HG03103 (cell line): ENCODE data around the gene CAPRIN2.

Experiments used
- ATAC-seq: cut with Tn5 transposase; IDR thresholded peaks from one replicate; pipeline ENCODE4 v1.9.1; 2021; ENCODE audit warnings: low read depth; ENCODE audit not compliant: unreplicated experiment

Gene CAPRIN2

DNA sequence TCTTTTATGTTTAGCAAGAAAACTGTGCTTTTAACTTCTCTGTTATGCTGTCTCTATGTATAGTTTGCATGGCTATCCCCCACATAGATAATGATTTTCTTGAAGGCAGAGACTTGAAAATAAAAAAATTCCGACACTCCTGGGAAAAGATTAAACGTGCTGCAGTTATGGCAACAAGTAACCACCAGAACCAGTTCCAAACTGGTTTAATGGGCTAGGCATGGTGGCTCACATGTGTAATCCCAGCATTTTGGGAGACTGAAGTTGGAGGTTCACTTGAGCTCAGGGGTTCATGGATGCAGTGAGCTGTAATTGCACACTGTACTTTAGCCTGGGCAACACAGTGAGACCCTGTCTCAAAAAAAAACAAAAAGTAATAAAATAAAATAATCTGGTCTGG is 15.1 kb upstream of the CAPRIN2 start:
- no peak for ATAC-seq

- ATAC-seq: no peak
Observed at GRCh38 chr12:30764251-30764650, 9.5 kb upstream of the CAPRIN2 start.

DNA sequence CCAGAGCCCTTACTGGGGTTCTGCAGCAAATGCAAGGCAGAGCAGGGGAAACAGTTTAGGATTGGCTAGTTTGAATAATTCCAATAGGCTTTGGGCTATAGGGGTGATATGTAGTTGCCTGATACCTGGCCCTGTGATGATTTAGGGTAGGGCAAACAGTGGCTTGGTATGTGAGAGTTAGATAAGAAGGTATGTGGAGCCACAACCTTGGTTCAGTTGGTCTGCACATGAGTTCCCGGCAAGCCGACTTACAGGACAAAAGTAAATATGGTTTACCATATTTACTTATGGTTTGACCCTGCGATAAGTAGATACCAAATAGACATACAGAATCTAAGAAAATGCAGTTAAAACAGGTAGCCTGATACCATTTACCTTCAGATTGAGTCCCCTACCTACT is 8.3 kb upstream of the CAPRIN2 start:
- no peak for ATAC-seq

GRCh38 chr12:30761730-30762129 is 7.0 kb upstream of the CAPRIN2 start:
- no peak for ATAC-seq

GRCh38 chr12:30757316-30757715 is 2.6 kb upstream of the CAPRIN2 start:
- no peak for ATAC-seq

- ATAC-seq: no peak
Observed at GRCh38 chr12:30756074-30756473, 1.3 kb upstream of the CAPRIN2 start.

DNA sequence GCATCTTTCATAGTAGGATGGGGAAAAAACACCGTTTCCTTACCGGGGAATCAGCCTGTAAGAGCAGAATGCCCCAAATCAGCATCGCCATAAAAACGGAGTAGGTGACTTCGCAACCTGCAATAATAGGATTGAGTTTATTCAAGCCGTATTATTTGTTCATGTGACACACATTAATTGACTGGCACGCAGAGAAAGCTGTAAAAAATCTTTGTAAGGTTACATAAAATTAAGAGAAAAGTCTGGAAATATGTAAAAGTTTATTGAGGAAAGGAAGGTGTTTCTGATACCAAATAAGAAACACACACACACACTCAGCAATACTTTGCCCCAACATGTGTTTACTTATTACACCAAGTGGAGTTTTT is 628 bp upstream of the CAPRIN2 start:
- no peak for ATAC-seq

DNA sequence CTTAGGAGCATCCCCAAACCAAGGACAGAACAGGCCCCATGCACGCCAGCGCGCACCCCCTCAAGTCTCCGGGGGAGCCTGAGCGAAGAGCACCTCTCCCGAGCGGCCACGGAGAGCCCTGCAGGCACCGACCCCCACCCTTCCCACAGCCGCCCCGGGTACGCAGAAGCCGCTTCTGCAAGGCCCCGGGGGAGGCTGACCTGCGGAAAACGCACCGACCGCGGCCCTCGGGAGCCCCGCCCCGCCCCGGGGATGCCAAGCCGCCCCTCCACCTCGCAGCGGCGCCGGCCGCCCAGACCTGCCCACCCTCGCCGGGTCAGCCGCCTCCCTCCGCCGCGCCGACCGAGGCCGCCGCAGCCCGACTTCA is 385 bp downstream of the CAPRIN2 start:
- ATAC-seq: peak; percentile 19

DNA sequence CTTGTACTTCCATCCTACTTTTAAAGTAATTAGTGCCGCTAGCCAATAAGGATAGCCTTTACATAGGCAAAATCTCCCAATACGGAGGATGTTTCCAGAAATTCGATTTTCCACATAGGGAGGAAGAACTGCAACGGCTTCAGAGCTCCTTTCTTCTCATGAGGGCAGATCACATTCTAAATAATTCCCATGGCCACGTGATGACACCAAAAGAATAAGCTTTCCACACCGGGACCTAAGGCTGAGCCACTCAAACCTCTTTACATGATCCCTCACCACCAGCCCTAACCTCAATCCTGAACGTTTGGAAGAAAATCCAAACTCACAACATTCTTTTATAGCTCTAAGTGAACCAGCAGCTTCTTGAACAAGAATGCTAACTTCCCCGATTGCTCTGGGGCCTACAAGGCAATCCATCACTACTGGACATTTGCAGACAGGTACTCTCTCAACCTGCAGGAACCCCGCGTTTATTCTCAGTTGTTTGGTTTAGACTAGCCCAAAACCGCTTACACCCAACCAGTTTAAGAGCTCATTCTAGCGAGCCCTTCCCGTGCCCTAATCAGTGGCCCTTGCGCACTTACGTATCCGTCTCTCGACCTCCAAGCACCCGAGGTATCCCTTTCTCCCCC is 884 bp downstream of the CAPRIN2 start:
- no peak for ATAC-seq

GRCh38 chr12:30753233-30753632 is 1.5 kb downstream of the CAPRIN2 start:
- ATAC-seq: no peak

- no peak for ATAC-seq
Observed at GRCh38 chr12:30752255-30752654, 2.5 kb downstream of the CAPRIN2 start.

DNA sequence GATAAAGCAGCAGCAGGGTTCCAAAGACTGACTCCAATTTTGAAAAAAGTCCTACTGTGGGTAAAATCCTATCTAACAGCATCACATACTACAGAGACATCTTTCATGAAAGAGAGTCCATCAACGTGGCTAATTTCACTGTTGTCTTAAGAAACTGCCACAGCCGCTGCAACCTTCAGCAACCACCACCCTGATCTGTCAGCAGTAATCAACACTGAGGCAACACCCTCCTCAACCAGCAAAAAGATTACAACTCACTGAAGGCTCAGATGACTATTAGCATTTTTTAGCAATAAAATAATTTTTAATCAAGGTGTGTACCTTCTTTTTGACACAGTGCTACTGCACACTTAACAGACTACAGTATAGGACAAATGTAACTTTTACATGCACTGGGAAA is 6.6 kb downstream of the CAPRIN2 start:
- no peak for ATAC-seq

DNA sequence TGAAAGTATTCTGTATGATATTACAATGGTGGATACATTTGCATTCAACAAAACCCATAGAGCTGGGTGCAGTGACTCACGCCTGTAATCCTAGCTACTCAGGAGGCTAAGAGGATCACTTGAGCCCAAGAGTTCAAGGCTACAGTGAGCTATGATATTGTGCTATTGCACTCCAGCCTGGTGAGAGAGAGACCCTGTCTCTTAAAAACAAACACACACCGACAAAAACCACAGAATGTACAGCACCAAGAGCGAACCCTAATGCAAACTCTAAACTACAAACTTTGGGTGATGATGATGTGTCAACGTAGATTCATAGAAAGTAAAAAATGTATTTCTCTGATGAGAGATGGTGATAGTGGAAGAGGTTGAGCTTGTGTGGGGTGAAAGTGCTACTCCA is 8.6 kb downstream of the CAPRIN2 start:
- ATAC-seq: no peak

- ATAC-seq: no peak
Observed at GRCh38 chr12:30744321-30744720, 10.4 kb downstream of the CAPRIN2 start.

- ATAC-seq: no peak
Observed at GRCh38 chr12:30740274-30740673, 14.5 kb downstream of the CAPRIN2 start.

DNA sequence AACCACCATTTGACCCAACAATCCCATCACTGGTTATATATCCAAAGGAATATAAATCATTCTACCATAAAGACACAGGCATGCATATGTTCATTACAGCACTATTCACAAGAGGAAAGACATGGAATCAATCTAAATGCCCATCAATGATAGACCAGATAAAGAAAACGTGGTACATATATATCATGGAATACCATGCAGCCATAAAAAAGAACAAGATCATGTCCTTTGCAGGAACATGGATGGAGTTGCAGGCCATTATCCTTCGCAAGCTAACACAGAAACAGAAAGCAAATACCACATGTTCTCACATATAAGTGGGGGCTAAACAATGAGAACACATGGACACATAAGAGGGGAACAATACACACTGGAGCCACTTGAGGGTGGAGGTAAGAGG is 15.7 kb downstream of the CAPRIN2 start:
- ATAC-seq: no peak

DNA sequence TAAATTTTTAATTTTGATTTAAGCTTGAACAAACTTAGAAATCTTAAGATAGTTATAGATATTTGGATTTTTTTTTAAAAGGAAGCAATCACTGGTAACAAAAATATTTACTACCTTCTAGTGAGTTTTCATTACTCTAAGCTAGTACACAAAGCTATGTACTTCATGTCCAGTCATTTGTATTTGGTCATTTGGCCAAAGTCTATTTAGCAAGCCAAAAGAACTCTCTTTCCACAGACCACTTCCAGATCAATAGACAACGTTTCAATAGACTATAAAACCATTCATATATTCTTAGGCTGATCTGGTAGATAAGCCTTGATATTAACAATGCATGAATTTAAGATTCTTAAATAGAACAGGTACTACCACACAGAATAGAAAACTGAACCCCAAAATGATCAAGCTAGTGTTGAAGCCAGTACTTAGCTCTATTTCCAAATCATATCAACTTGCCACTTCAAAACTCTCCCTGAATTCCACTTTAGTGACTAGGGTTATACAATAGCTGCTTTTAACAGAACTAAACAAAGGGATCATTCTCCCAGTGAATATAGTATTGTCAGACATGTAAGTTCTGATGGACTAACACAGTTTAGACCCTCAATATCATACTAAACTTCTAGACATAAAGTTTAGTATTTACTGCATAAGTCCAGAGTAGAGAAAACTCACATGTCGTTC is 21.7 kb downstream of the CAPRIN2 start:
- ATAC-seq: no peak

- no peak for ATAC-seq
Observed at GRCh38 chr12:30730011-30730410, 24.7 kb downstream of the CAPRIN2 start.

GRCh38 chr12:30729547-30729946 is 25.2 kb downstream of the CAPRIN2 start:
- no peak for ATAC-seq

DNA sequence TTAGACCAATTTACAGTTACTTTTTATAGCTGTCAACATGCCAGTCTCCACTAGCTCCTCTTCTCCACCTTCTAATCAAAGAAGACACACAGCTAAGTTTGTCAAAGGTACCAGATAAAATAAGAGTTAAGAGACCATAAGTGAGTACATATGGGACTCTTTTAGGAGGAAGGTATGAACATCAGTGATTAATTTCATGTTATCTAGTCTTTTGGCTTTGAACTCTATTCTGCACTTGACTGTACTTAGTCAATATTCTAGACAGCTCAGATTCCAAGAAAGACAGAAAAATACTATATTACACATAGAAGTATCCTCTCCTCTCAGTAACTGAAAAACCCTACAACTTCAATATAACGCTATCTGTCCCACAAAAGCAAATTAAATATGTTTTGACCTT is 28.1 kb downstream of the CAPRIN2 start:
- no peak for ATAC-seq

GRCh38 chr12:30725739-30726138 is 29.0 kb downstream of the CAPRIN2 start:
- ATAC-seq: no peak

DNA sequence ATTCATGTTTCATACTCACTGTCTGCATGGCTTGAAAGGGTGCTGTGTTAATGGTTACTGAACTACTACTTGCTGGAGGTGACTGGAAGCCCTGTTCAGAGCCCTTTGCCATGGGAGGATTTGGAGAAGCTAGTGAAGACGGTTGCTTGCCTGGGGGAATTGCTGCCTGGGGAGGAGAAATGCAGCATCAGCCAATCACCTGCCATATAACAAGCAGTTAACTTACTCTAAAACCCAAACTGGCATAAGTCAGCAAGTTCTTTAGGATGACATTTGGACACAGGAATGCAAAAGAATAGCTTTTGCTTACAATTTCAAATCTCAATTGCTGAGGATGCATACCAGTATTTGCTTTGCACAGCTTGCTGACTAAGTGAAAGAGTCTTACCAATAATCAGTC is 35.7 kb downstream of the CAPRIN2 start:
- ATAC-seq: no peak
